WTC11 (cell line): ENCODE results near the gene HDLBP. TPM values are rescaled to one million over a fixed set of nuclear protein-coding genes. Genes with fewer than 3 reads are reported as not detected.

Experiments used
- total RNA-seq: library from RNA; stranded (reverse); gene quantifications from 3 replicates; pipeline ENCODE4 v1.2.3, GENCODE V29; 2021

HDLBP gene
- total RNA-seq, 1 experiment from 2014 or later, result 368 TPM

Other genes starting within 250 kb of the HDLBP start
- 22.4 to 25.4 TPM (median 23.3 TPM) in 3 replicates for gene MTERF4, start 213.4 kb downstream of the HDLBP start, total RNA-seq
- 64.7 to 80.9 TPM (median 72.8 TPM) in 3 replicates for gene PASK, start 166.2 kb downstream of the HDLBP start, total RNA-seq
- gene PPP1R7, start 165.2 kb downstream of the HDLBP start, total RNA-seq, result 44.0 to 49.1 TPM (median 49.0 TPM) in 3 replicates
- 8.0 to 8.8 TPM (median 8.6 TPM) in 3 replicates for gene ANO7, start 127.0 kb downstream of the HDLBP start, total RNA-seq
- gene SEPTIN2, start 253 bp upstream of the HDLBP start, total RNA-seq, result 347 to 354 TPM (median 353 TPM) in 3 replicates
- 28.2 to 37.8 TPM (median 33.6 TPM) in 3 replicates for gene FARP2, start 40.6 kb upstream of the HDLBP start, total RNA-seq
- 214 to 232 TPM (median 222 TPM) in 3 replicates for gene STK25, start 192.9 kb upstream of the HDLBP start, total RNA-seq
- 35.1 to 39.4 TPM (median 37.4 TPM) in 3 replicates for gene BOK, start 243.1 kb upstream of the HDLBP start, total RNA-seq